SK-N-MC (cell line): ENCODE results near the gene MACROD2.

Source experiments
- DNase-seq: peaks from one replicate; pipeline ENCODE4 v3.0.0-alpha.2; 2011; ENCODE audit warnings: low read depth, low spot score
- H3K27ac ChIP-seq: fragments of 200-600 bp; sonication (generic); 2 replicates; pipeline ENCODE4 v1.5.1; 2016; ENCODE audit warnings: mixed run types
- H3K36me3 ChIP-seq: fragments of 200-600 bp; sonication (generic); 2 replicates; pipeline ENCODE4 v1.6.1; 2017; ENCODE audit warnings: antibody characterized with exemption, low read length, mixed read lengths; ENCODE audit not compliant: insufficient read depth
- H3K4me3 ChIP-seq: fragments of 200-600 bp; sonication (generic); 2 replicates; pipeline ENCODE4 v1.5.1; 2016
- H3K9ac ChIP-seq: fragments of 200-600 bp; sonication (generic); 2 replicates; pipeline ENCODE4 v1.8.0; 2017; ENCODE audit warnings: mixed run types, mixed read lengths; ENCODE audit not compliant: insufficient read length
- H3K9me3 ChIP-seq: fragments of 200-600 bp; sonication (generic); 2 replicates; pipeline ENCODE4 v1.6.1; 2017; ENCODE audit warnings: low read depth, mild to moderate bottlenecking, antibody characterized with exemption, low read length, moderate library complexity, mixed read lengths
- EZH2 ChIP-seq: fragments of 200-600 bp; sonication (generic); IDR thresholded peaks from one replicate; pipeline ENCODE4 v1.6.1; 2017; ENCODE audit warnings: antibody characterized with exemption
- FOXP2 ChIP-seq: optimal IDR thresholded peaks from 2 replicates; pipeline ENCODE3; 2011; ENCODE audit warnings: mild to moderate bottlenecking, moderate library complexity; ENCODE audit not compliant: insufficient read depth; ENCODE audit errors: extremely low read length, control extremely low read depth
- POLR2AphosphoS5 ChIP-seq: IDR thresholded peaks from 2 replicates; pipeline ENCODE4 v1.6.1; 2012; ENCODE audit warnings: mild to moderate bottlenecking, low read depth, low read length, borderline replicate concordance

Gene MACROD2

GRCh38 chr20:14896569-14896968 is 901.3 kb downstream of the MACROD2 start:
- H3K9ac ChIP-seq = no peak overlapping the region
- H3K36me3 ChIP-seq = no peaks in the 10 kb centered on the region
- no peak overlapping the region for H3K4me3 ChIP-seq
- TF ChIP-seq FOXP2 (no peak), POLR2AphosphoS5 (no peak), EZH2 (no peak)
- no peak overlapping the region for H3K27ac ChIP-seq
- DNase-seq = no peak
- no peaks in the 10 kb centered on the region for H3K9me3 ChIP-seq

DNA sequence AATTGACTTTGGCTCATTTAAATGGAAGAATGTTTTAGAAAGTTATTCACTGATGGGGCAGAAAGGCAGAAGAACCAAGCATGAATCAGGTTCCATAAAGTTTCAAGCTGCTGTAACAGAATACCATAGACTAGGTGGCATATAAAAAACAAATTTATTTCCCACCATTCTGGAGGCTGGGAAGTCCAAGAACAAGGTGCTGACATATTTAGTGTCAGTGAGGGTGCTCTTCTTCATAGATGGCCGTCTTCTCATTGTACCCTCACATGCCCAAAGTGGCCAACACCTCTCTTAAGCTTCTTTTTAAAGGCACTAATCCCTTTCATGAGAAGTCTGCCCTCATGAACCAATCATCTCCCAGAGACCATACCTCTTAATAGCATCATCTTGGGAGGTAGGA is 902.3 kb downstream of the MACROD2 start:
- no peaks in the 10 kb centered on the region for H3K9me3 ChIP-seq
- no peak for TF ChIP-seq FOXP2
- DNase-seq = no peak

DNA sequence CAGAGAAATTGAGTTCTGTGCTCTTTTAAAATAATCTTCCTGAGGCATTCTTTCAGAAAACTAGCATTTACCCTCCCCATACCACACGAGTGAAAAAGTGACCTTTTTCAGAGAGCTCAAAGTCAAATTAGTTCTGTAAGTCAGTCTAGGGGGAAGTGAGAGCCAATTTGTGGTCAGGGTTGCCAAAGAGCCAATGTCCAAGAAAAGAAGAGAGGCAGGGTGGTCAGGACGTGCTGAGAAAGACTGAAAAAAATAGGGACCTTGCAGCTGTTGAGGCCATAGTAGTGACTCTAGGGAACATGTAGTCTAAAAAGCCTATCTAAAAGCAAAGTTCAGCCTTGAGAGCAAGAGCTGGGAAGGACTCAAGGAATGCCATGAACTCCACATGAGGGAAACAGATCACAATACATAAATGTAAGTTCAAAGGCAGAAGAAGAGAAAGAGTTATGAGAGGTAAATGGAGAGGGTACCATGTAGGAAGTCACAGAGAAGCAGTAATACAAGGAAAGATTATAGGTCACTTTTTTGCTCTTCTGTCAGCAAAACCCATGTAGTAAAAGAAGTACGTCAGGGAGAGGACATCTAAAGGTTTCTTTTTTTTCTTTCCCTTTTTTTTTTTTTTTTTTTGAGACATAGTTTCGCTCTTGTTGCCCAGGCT is 907.2 kb downstream of the MACROD2 start:
- Histone ChIP-seq H3K27ac (no peak overlapping the region), H3K9ac (no peak overlapping the region), H3K36me3 (no peaks in the 10 kb centered on the region), H3K9me3 (no peaks in the 10 kb centered on the region), H3K4me3 (no peak overlapping the region)
- no peak for TF ChIP-seq FOXP2
- no peak for TF ChIP-seq POLR2AphosphoS5
- TF ChIP-seq EZH2 = no peak
- no peak for DNase-seq

More for the DNA sequence above, 902.3 kb downstream of the MACROD2 start:
- H3K9ac ChIP-seq = no peak overlapping the region
- no peak overlapping the region for H3K27ac ChIP-seq
- H3K4me3 ChIP-seq = no peak overlapping the region
- H3K36me3 ChIP-seq = no peaks in the 10 kb centered on the region

DNA sequence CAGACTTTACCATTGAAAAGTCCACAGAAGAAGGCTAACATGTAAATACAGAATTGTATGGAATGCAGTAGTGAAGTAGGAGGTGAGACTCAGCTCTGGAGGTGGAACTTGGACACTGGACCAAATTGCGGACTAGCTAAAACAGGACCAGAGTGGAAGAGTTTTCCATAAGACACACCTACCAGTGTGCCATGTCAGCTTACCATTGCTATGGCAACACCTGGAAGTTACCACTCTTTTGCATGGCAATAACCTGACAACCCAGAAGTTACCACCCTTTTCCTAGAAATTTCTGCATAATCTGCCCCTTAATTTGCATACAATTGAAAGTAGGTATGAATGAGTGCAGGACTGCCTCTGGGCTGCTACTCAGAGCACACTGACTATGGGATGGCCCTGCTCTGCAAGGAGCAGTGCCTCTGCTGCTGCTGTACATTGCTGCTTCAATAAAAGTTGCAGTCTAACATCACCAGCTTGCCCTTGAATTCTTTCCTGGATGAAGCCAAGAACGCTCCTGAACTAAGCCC is 911.7 kb downstream of the MACROD2 start:
- TF ChIP-seq EZH2 (no peak), FOXP2 (no peak), POLR2AphosphoS5 (no peak)

GRCh38 chr20:14910126-14910525 is 914.8 kb downstream of the MACROD2 start:
- DNase-seq = no peak
- TF ChIP-seq FOXP2 (no peak), POLR2AphosphoS5 (no peak), EZH2 (no peak)
- H3K27ac ChIP-seq = no peak overlapping the region
- no peaks in the 10 kb centered on the region for H3K9me3 ChIP-seq
- no peak overlapping the region for H3K4me3 ChIP-seq
- H3K36me3 ChIP-seq = no peaks in the 10 kb centered on the region
- no peak overlapping the region for H3K9ac ChIP-seq

More for the DNA sequence above, 911.7 kb downstream of the MACROD2 start:
- H3K9me3 ChIP-seq = no peaks in the 10 kb centered on the region
- no peak overlapping the region for H3K9ac ChIP-seq
- H3K4me3 ChIP-seq = no peak overlapping the region
- DNase-seq = no peak
- H3K36me3 ChIP-seq = no peaks in the 10 kb centered on the region
- H3K27ac ChIP-seq = no peak overlapping the region

- no peaks in the 10 kb centered on the region for H3K36me3 ChIP-seq
- no peak overlapping the region for H3K9ac ChIP-seq
- TF ChIP-seq EZH2 = no peak
- TF ChIP-seq FOXP2 = no peak
- no peak for TF ChIP-seq POLR2AphosphoS5
- no peak overlapping the region for H3K4me3 ChIP-seq
- H3K27ac ChIP-seq = no peak overlapping the region
- no peaks in the 10 kb centered on the region for H3K9me3 ChIP-seq
- no peak for DNase-seq
Observed at GRCh38 chr20:14913896-14914620, 918.7 kb downstream of the MACROD2 start.

GRCh38 chr20:14914633-14915032 is 919.3 kb downstream of the MACROD2 start:
- Histone ChIP-seq H3K27ac (no peak overlapping the region), H3K4me3 (no peak overlapping the region), H3K9ac (no peak overlapping the region), H3K9me3 (no peaks in the 10 kb centered on the region), H3K36me3 (no peaks in the 10 kb centered on the region)
- no peak for TF ChIP-seq FOXP2
- TF ChIP-seq POLR2AphosphoS5 = no peak
- no peak for TF ChIP-seq EZH2
- no peak for DNase-seq

- Histone ChIP-seq H3K4me3 (no peak overlapping the region), H3K9ac (no peak overlapping the region), H3K9me3 (no peaks in the 10 kb centered on the region), H3K36me3 (no peaks in the 10 kb centered on the region), H3K27ac (no peak overlapping the region)
- TF ChIP-seq POLR2AphosphoS5 (no peak), EZH2 (no peak), FOXP2 (no peak)
- DNase-seq = no peak
Observed at GRCh38 chr20:14915356-14915755, 920.0 kb downstream of the MACROD2 start.
